ENCODE results near the gene RAB40B.

- TF ChIP-seq POLR2A (IDR thresholded peaks at IDR 0.05; ENCODE audit: low read depth, low read length) (no peak), POLR2AphosphoS5 (IDR thresholded peaks at IDR 0.05; ENCODE audit: low read depth, low read length) (no peak), TAF1 (IDR thresholded peaks at IDR 0.05; ENCODE audit: low read depth, low read length) (no peak)
Observed at GRCh38 chr17:82665217-82665616, 33.3 kb downstream of the RAB40B start.

Data from GM12891 (cell line).